Measurements from ENCODE around the gene CES2.

GRCh38 chr16:66946541-66946940, 11.2 kb downstream of the CES2 start:
- TF ChIP-seq ZBTB49 (tag by site-specific recombination; IDR thresholded peaks at IDR 0.05; ENCODE audit: low read depth) (no peak), ZNF174 (tag by site-specific recombination; IDR thresholded peaks at IDR 0.05) (no peak), CTCF (tag by site-specific recombination; IDR thresholded peaks at IDR 0.05) (no peak), ZNF157 (tag by site-specific recombination; IDR thresholded peaks at IDR 0.05) (no peak), ZNF398 (tag by site-specific recombination; IDR thresholded peaks at IDR 0.05) (no peak), REST (tag by site-specific recombination; IDR thresholded peaks at IDR 0.05) (no peak), ATF2 (tag by site-specific recombination; IDR thresholded peaks at IDR 0.05; ENCODE audit: low read depth) (no peak), ZNF391 (tag by site-specific recombination; IDR thresholded peaks at IDR 0.05; ENCODE audit: borderline replicate concordance, low read depth) (no peak), ZBTB17 (tag by site-specific recombination; IDR thresholded peaks at IDR 0.05) (no peak)

All from HEK293 (cell line).